GM23248 (cell line): ENCODE results near the gene CMSS1.

Experiments
- EZH2 ChIP-seq: fragments of 200-600 bp; sonication (generic); IDR thresholded peaks from 2 replicates; pipeline ENCODE4 v1.6.1; 2018; ENCODE audit warnings: antibody characterized with exemption, mild to moderate bottlenecking; ENCODE audit not compliant: insufficient read depth, poor library complexity, severe bottlenecking
- EZH2phosphoT487 ChIP-seq: fragments of 200-600 bp; sonication (generic); IDR thresholded peaks from 2 replicates; pipeline ENCODE4 v1.6.1; 2018; ENCODE audit warnings: antibody characterized with exemption, moderate library complexity, mild to moderate bottlenecking, low read depth; ENCODE audit not compliant: insufficient read depth

GRCh38 chr3:100158918-100159330, 341.3 kb downstream of the CMSS1 start:
- no peak for TF ChIP-seq EZH2
- TF ChIP-seq EZH2phosphoT487, result no peak
